Skeletal muscle satellite cell (primary cell): Measurements from ENCODE around the gene NEK10.

ENCODE experiments used
- H3K27me3 ChIP-seq: 2 replicates; pipeline ENCODE4 v1.7.0; 2013; ENCODE audit warnings: low read length; ENCODE audit not compliant: control insufficient read depth, insufficient read depth
- H3K36me3 ChIP-seq: 2 replicates; pipeline ENCODE4 v1.7.0; 2013; ENCODE audit warnings: mild to moderate bottlenecking, control low read depth, low read length; ENCODE audit not compliant: insufficient read depth
- H3K4me1 ChIP-seq: 2 replicates; pipeline ENCODE4 v1.7.0; 2013; ENCODE audit warnings: low read length; ENCODE audit not compliant: control insufficient read depth, insufficient read depth
- H3K4me2 ChIP-seq: 2 replicates; pipeline ENCODE4 v1.7.0; 2013; ENCODE audit warnings: mild to moderate bottlenecking, low read length
- H3K4me3 ChIP-seq: 2 replicates; pipeline ENCODE4 v1.7.0; 2013; ENCODE audit warnings: low read length
- H3K9ac ChIP-seq: 2 replicates; pipeline ENCODE4 v1.7.0; 2013; ENCODE audit warnings: mild to moderate bottlenecking, low read depth, low read length, moderate library complexity
- H3K9me3 ChIP-seq: replicated peaks from 2 replicates; pipeline ENCODE4 v1.7.0; 2013; ENCODE audit warnings: mild to moderate bottlenecking, control low read depth, low read length

The NEK10 gene

DNA sequence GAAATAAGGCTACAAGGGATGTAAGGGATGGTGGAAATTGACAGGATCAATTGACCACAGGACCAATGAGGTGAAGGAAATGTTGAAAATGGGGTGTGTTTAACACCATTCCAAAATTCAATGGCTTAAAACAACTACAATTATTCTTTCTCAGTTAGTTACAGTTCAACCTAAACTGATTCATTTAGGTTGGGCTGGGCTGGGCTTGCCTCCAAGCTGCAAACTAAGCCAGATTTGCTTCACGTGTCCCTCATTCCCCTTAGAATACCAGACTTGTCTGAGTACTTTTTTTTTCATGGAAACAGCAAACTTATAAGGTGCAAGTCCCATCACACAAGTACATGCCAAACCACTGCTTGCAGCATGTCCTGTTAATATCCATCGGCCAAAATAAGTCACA is 280.1 kb downstream of the NEK10 start:
- Histone ChIP-seq H3K4me2 (no peak overlapping the region), H3K4me1 (peaks cover 10% of the 10 kb centered on the region), H3K9me3 (no peaks in the 10 kb centered on the region), H3K36me3 (no peaks in the 10 kb centered on the region), H3K9ac (no peak overlapping the region), H3K27me3 (no peaks in the 10 kb centered on the region), H3K4me3 (no peak overlapping the region)

DNA sequence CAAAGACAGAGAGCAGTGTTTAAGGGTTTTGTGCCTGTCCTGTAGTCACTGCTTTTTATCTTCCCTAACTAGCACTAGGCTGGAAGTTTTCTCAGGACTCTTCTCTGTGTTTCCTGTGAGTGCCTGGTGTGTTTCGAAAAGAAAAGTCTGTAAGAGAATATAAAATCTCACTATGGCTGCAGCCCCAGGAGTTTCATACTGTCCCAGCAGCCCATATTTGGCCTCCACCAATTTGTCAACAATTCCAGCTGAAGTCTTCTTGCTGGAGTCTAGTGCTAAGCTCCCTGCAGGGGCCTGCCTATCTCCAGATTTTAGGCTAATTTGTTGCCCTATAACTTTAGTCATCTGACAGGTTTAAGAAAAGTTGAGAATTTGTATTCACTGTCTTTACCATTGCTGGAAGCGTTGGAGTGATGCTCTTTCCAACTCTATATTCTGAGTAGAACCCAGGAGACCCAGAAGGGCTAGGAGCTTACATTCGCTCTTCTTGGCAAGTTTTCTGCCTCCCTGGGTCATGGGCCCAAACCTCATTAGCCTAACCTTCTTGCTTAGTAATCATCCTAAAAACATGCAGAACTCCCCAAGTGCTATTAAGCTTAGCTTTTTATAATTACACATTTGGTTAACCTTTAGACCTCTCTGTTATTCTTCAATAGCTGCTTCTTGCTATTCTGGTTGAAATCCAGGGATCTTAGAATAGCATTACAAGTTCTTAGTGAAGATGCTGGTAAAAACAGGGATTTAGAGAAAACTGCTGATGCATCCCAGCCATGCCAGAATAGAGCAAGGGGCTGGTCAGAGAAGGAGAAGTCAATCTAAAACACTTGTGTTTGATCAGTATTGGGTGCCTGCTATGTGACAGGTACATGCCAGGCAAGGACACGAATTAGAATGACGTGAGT is 283.1 kb downstream of the NEK10 start:
- no peaks in the 10 kb centered on the region for H3K27me3 ChIP-seq
- no peak overlapping the region for H3K4me3 ChIP-seq
- no peak overlapping the region for H3K4me2 ChIP-seq
- H3K4me1 ChIP-seq, result peaks cover 7% of the 10 kb centered on the region
- H3K36me3 ChIP-seq, result no peaks in the 10 kb centered on the region
- no peak overlapping the region for H3K9ac ChIP-seq
- no peaks in the 10 kb centered on the region for H3K9me3 ChIP-seq

GRCh38 chr3:27081992-27082607 is 287.1 kb downstream of the NEK10 start:
- Histone ChIP-seq H3K36me3 (no peaks in the 10 kb centered on the region), H3K4me2 (no peak overlapping the region), H3K4me1 (no peaks in the 10 kb centered on the region), H3K4me3 (no peak overlapping the region), H3K27me3 (no peaks in the 10 kb centered on the region), H3K9me3 (no peaks in the 10 kb centered on the region), H3K9ac (no peak overlapping the region)

- no peaks in the 10 kb centered on the region for H3K9me3 ChIP-seq
- H3K4me2 ChIP-seq, result no peak overlapping the region
- no peak overlapping the region for H3K4me3 ChIP-seq
Measured at GRCh38 chr3:27081566-27081965, 287.6 kb downstream of the NEK10 start.

GRCh38 chr3:27080258-27080525 is 289.0 kb downstream of the NEK10 start:
- no peak overlapping the region for H3K4me2 ChIP-seq
- H3K9me3 ChIP-seq, result no peaks in the 10 kb centered on the region
- H3K4me1 ChIP-seq, result no peaks in the 10 kb centered on the region
- no peak overlapping the region for H3K4me3 ChIP-seq
- no peak overlapping the region for H3K9ac ChIP-seq
- H3K27me3 ChIP-seq, result no peaks in the 10 kb centered on the region
- H3K36me3 ChIP-seq, result no peaks in the 10 kb centered on the region

More at GRCh38 chr3:27081566-27081965, 287.6 kb downstream of the NEK10 start:
- Histone ChIP-seq H3K36me3 (no peaks in the 10 kb centered on the region), H3K9ac (no peak overlapping the region), H3K27me3 (no peaks in the 10 kb centered on the region), H3K4me1 (no peaks in the 10 kb centered on the region)

DNA sequence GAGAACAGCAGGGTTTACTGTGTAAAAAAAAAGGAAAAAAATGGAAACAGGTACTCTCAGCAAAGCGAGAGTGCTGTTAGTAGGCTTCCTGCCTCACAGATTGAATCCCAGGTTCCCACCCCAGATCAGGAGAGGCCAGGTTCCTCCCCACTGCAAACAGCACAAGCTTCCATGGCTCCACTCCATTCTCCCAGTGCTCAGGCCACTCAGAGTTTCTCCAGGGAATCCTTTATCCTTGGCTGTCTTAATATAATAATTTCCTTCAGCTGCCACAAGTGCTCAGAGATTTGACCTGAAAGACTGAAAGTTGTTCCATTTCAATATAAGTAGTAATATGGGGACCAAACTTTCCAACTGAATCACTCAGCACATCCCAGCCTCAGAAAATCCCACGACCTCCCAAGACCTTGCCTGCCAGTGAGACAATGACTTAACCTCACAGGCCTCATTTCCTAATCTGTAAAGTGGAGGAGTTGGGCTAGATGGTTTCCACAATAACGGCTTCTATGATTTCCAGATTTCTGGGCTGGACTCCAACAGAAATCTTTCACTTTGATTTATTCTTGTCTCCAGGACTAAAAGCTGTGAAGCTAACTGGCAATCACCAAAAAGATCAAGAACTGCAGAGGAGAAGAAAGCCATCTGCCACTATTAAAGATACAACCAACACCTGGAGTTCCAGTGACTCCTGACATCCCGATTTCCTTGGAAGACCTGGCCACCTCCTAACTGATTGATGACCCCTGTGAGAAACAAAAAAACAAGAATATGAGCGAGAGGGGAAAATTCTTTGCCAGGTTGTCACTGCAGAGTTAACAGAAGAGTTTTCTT is 289.5 kb downstream of the NEK10 start:
- no peaks in the 10 kb centered on the region for H3K4me1 ChIP-seq
- H3K4me2 ChIP-seq, result no peak overlapping the region
- H3K4me3 ChIP-seq, result no peak overlapping the region
- H3K27me3 ChIP-seq, result no peaks in the 10 kb centered on the region
- no peaks in the 10 kb centered on the region for H3K9me3 ChIP-seq
- no peak overlapping the region for H3K9ac ChIP-seq
- H3K36me3 ChIP-seq, result no peaks in the 10 kb centered on the region

DNA sequence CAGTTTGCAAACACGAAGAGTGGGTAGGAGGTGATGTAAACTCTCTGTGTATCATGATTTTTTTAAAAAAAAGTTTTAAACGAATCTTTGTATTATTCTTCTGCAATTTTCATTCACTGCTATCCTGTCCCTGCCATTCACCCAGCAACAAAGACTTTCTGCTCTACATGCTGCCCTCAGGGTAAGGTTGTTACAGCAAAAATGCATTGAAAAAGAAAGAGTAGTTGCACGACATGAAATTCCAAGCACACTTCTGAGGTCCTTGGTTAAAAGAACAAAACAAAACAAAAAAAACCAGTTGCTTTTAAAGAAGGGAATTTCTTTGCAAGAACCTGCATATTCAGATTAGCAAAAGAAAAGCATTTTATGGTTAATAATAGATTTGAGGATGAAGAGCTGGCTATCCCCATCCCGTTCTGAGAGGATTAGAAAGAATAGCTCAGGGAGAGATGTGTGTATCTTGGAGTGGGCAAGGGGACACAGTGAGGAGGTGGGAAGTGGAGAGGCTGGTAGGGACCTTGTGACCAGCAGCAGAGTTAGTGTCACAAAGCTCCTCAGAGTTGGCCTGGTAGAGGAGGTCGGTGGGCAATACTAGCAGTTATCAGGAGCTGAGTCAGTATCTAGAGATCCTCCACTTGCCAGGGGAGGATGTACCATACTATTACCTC is 290.8 kb downstream of the NEK10 start:
- Histone ChIP-seq H3K9me3 (no peaks in the 10 kb centered on the region), H3K9ac (no peak overlapping the region), H3K36me3 (no peaks in the 10 kb centered on the region), H3K4me1 (no peaks in the 10 kb centered on the region), H3K4me3 (no peak overlapping the region), H3K4me2 (no peak overlapping the region), H3K27me3 (no peaks in the 10 kb centered on the region)

DNA sequence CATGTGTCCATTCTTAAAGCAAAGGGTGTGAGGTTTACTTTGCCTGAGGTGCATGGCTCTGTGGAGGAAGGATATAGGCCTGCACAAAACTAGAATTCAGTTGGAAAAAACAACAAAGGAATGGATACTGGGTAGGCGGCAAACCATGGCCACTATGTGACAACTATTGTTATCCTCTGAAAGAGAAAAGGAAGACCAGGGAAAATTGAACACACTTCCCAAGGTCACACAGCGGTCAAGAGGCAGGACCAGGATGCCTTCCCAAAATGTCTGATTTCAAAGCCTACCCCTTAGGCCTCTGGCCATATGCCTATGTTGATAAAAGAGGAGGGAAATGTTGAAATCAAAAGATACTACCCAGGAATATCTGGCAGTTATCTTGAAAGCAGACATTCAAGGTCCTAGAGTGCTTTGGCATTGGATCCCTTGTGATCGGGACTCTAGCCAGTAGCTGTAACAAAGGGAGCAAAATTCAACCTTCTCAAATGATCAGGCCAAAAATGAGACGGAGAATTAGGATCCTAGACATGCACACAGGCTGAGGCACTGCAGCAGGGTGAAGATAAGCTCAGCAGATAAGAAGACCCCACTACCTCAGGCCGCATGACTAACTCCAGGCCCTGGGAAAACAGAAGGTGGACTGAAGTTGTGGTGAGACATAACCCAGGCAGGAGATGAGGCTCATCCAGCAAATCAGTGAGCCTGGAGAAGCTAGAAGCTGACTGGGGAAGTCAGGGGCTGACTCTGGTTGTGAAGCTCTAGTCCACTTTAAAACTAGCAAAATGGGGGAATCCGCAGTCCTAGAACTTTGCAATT is 292.2 kb downstream of the NEK10 start:
- Histone ChIP-seq H3K27me3 (no peaks in the 10 kb centered on the region), H3K4me3 (no peak overlapping the region), H3K36me3 (no peaks in the 10 kb centered on the region), H3K4me1 (no peaks in the 10 kb centered on the region), H3K4me2 (no peak overlapping the region), H3K9ac (no peak overlapping the region), H3K9me3 (no peaks in the 10 kb centered on the region)

- Histone ChIP-seq H3K4me3 (no peak overlapping the region), H3K4me1 (no peaks in the 10 kb centered on the region), H3K27me3 (peaks cover 5% of the 10 kb centered on the region), H3K9me3 (no peaks in the 10 kb centered on the region), H3K36me3 (no peaks in the 10 kb centered on the region), H3K4me2 (no peak overlapping the region), H3K9ac (no peak overlapping the region)
Measured at GRCh38 chr3:27074914-27075313, 294.3 kb downstream of the NEK10 start.

DNA sequence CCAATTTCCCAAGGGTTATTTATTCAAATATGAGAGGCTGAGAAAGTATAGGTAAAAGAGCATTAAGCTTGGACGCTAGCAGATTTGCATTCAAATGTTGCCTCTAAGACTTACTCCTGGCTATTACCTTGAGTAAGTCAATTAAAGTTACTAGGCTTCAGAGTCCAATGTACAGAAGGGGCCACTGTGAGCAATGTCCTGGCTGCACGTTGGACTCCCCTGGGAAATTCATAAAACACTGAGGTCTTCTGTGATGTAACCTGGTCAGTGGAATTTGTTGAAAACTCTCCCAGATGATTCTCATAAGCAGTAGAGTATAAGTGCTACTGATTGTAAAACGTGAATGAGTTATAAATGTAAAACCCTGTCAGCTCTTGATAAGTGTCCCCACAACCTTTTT is 295.3 kb downstream of the NEK10 start:
- H3K27me3 ChIP-seq, result peaks cover 5% of the 10 kb centered on the region
- no peaks in the 10 kb centered on the region for H3K4me1 ChIP-seq
- H3K4me2 ChIP-seq, result no peak overlapping the region
- no peaks in the 10 kb centered on the region for H3K36me3 ChIP-seq
- no peak overlapping the region for H3K9ac ChIP-seq
- no peaks in the 10 kb centered on the region for H3K9me3 ChIP-seq
- H3K4me3 ChIP-seq, result no peak overlapping the region
